A549 (cell line): ENCODE measurements around the gene FBF1. TPM values are rescaled to one million over a fixed set of nuclear protein-coding genes. Genes with fewer than 3 reads are reported as not detected.

Source experiments
- ATAC-seq, 2 experiments: fragments of 200-7000 bp in 1 of 2; fragments of >200 bp in 1 of 2; cut with Nextera tagmentation in 1 of 2; cut with Tn5 transposase in 1 of 2; 3 replicates each; pipeline versions ENCODE4 v1.8.0 to v1.9.1; 2018 to 2020; ENCODE audit warnings: mild to moderate bottlenecking in 1 of 2, moderate library complexity in 1 of 2
- CTCF ChIA-PET: fragments of 300-600 bp; sonication (Branson Sonifier 250); formaldehyde crosslinking; extraction: SDS; loops from one replicate; lab custom pipeline; 2021; ENCODE audit warnings: antibody characterized with exemption, inconsistent platforms; lab: Yijun Ruan, JAX
- POLR2A ChIA-PET: fragments of 350-600 bp; formaldehyde crosslinking; extraction: SDS; loops from one replicate; lab custom pipeline; 2021; ENCODE audit warnings: antibody characterized with exemption, inconsistent platforms; lab: Yijun Ruan, JAX
- DNase-seq, 2 experiments: peaks; one replicate each; pipeline versions ENCODE4 v3.0.0 to v3.0.0-alpha.2; 2011 to 2016; ENCODE audit warnings: low read depth in 1 of 2, low spot score in 1 of 2
- FAIRE-seq: peaks from 2 replicates; lab custom pipeline; 2011; peaks lifted over from hg19 to GRCh38; lab: Jason Lieb, UNC
- H3K27ac ChIP-seq, 2 experiments: fragments of >200 bp; sonication (Bioruptor Twin); formaldehyde crosslinking; 3 replicates each; pipeline ENCODE4 v1.5.1; 2016 to 2017
- H3K4me1 ChIP-seq: fragments of >200 bp; sonication (Bioruptor Twin); formaldehyde crosslinking; 3 replicates; pipeline ENCODE4 v1.6.1; 2016
- H3K4me2 ChIP-seq: fragments of >200 bp; sonication (Bioruptor Twin); formaldehyde crosslinking; 3 replicates; pipeline ENCODE4 v1.6.1; 2016
- H3K4me3 ChIP-seq: fragments of >200 bp; sonication (Bioruptor Twin); formaldehyde crosslinking; 3 replicates; pipeline ENCODE4 v1.5.1; 2016
- H3K9me3 ChIP-seq: fragments of >200 bp; sonication (Bioruptor Twin); formaldehyde crosslinking; 3 replicates; pipeline ENCODE4 v1.6.1; 2016
- BHLHE40 ChIP-seq: IDR thresholded peaks from 2 replicates; pipeline ENCODE4 v1.6.1; 2012; ENCODE audit warnings: low read depth, low read length, inconsistent platforms
- CBX8 ChIP-seq: fragments of 200-600 bp; sonication (generic); IDR thresholded peaks from 2 replicates; pipeline ENCODE4 v1.6.1; 2016
- CEBPB ChIP-seq, 2 experiments: fragments of >200 bp in 1 of 2; sonication (Bioruptor Twin) in 1 of 2; formaldehyde crosslinking in 1 of 2; IDR thresholded peaks; 2 replicates each; pipeline ENCODE4 v1.6.1; 2012 to 2016
- EP300 ChIP-seq, 2 experiments: fragments of >200 bp; sonication (Bioruptor Twin); formaldehyde crosslinking; IDR thresholded peaks; 2 replicates in 1 of 2; 3 replicates in 1 of 2; pipeline ENCODE4 v1.6.1; 2016 to 2017
- ESRRA ChIP-seq: fragments of 150-350 bp; IDR thresholded peaks from 2 replicates; pipeline ENCODE4 v1.6.1; 2014; ENCODE audit warnings: mild to moderate bottlenecking, low read length, borderline replicate concordance
- HDAC2 ChIP-seq: fragments of 200-600 bp; sonication (generic); IDR thresholded peaks from 2 replicates; pipeline ENCODE4 v1.6.1; 2016
- HOXB13 ChIP-seq: fragments of 250-450 bp; sonication (Bioruptor Pico); IDR thresholded peaks from 2 replicates; pipeline ENCODE4 v1.5.0; 2020; ENCODE audit warnings: low read depth, mild to moderate bottlenecking, moderate library complexity
- HOXB5 ChIP-seq: fragments of 250-450 bp; sonication (Bioruptor Pico); IDR thresholded peaks from 2 replicates; pipeline ENCODE4 v1.5.0; 2020; ENCODE audit warnings: mild to moderate bottlenecking, moderate library complexity
- JUN ChIP-seq, 2 experiments: fragments of >200 bp; sonication (Bioruptor Twin); formaldehyde crosslinking; IDR thresholded peaks; 2 replicates in 1 of 2; 3 replicates in 1 of 2; pipeline ENCODE4 v1.6.1; 2016 to 2017
- KDM1A ChIP-seq: fragments of 200-600 bp; sonication (generic); IDR thresholded peaks from 2 replicates; pipeline ENCODE4 v1.6.1; 2016; ENCODE audit warnings: low read depth, mild to moderate bottlenecking
- KDM5A ChIP-seq: fragments of 200-600 bp; sonication (generic); IDR thresholded peaks from 2 replicates; pipeline ENCODE4 v1.6.1; 2016; ENCODE audit warnings: antibody characterized with exemption, mild to moderate bottlenecking
- MAFK ChIP-seq: fragments of 450-650 bp; IDR thresholded peaks from 2 replicates; pipeline ENCODE4 v1.6.1; 2014; ENCODE audit not compliant: partially characterized antibody
- MAZ ChIP-seq: fragments of 150-350 bp; IDR thresholded peaks from 2 replicates; pipeline ENCODE4 v1.6.1; 2014; ENCODE audit warnings: antibody characterized with exemption, low read depth, low read length, borderline replicate concordance
- NFE2L2 ChIP-seq: fragments of 150-350 bp; conservative IDR thresholded peaks from 2 replicates; pipeline ENCODE4 v1.6.1; 2014; ENCODE audit warnings: low read length
- NR3C1 ChIP-seq: fragments of >200 bp; sonication (Bioruptor Twin); formaldehyde crosslinking; IDR thresholded peaks from 3 replicates; pipeline ENCODE4 v1.6.1; 2017
- POLR2A ChIP-seq: IDR thresholded peaks from 2 replicates; pipeline ENCODE4 v1.6.1; 2012; ENCODE audit warnings: mild to moderate bottlenecking, low read length
- POLR2AphosphoS2 ChIP-seq: conservative IDR thresholded peaks from 2 replicates; pipeline ENCODE4 v1.6.1; 2012; ENCODE audit warnings: low read length, improper control_type of control experiment, inconsistent platforms
- RAD21 ChIP-seq, 2 experiments: fragments of >200 bp in 1 of 2; sonication (Bioruptor Twin) in 1 of 2; formaldehyde crosslinking in 1 of 2; IDR thresholded peaks in 1 of 2; conservative IDR thresholded peaks in 1 of 2; 2 replicates in 1 of 2; 3 replicates in 1 of 2; pipeline ENCODE4 v1.6.1; 2012 to 2018; ENCODE audit warnings: inconsistent platforms in 1 of 2
- RCOR1 ChIP-seq: fragments of 150-350 bp; IDR thresholded peaks from 2 replicates; pipeline ENCODE4 v1.6.1; 2014; ENCODE audit warnings: antibody characterized with exemption, low read length, low read depth
- RFX5 ChIP-seq: fragments of 450-650 bp; IDR thresholded peaks from 2 replicates; pipeline ENCODE4 v1.7.1; 2014; ENCODE audit warnings: antibody characterized with exemption, mild to moderate bottlenecking, moderate library complexity
- RNF2 ChIP-seq: fragments of 200-600 bp; sonication (generic); IDR thresholded peaks from 2 replicates; pipeline ENCODE4 v1.6.1; 2016; ENCODE audit warnings: low read depth, mild to moderate bottlenecking, antibody characterized with exemption, moderate library complexity, borderline replicate concordance
- SMC3 ChIP-seq: fragments of >200 bp; sonication (Bioruptor Twin); formaldehyde crosslinking; IDR thresholded peaks from 3 replicates; pipeline ENCODE4 v1.6.1; 2018; ENCODE audit warnings: inconsistent platforms
- TFCP2L1 ChIP-seq: fragments of 250-450 bp; sonication (Bioruptor Pico); IDR thresholded peaks from 2 replicates; pipeline ENCODE4 v1.5.0; 2021; ENCODE audit warnings: mild to moderate bottlenecking
- TP53 ChIP-seq: fragments of 250-450 bp; sonication (Bioruptor Pico); IDR thresholded peaks from 2 replicates; pipeline ENCODE4 v1.5.0; 2021; ENCODE audit warnings: mild to moderate bottlenecking, moderate library complexity
- ZSCAN20 ChIP-seq: fragments of 250-450 bp; sonication (Bioruptor Pico); IDR thresholded peaks from 2 replicates; pipeline ENCODE4 v1.8.0; 2022; ENCODE audit warnings: mild to moderate bottlenecking, moderate library complexity
- WGBS: methylation state at CpG from one replicate; pipeline ENCODE4 v1.1.6; 2017; ENCODE audit errors: missing lambda C conversion rate; 5-methylcytosine and 5-hydroxymethylcytosine counted together
- polyA plus RNA-seq, 4 experiments: library from polyadenylated mRNA; depleted of rRNA in 3 of 4; stranded (reverse); fragments of >200 nt; fragmentation: RNase III in 1 of 4; extraction: RNeasy Plus Mini Kit Qiagen cat#74134 plus additional on column Dnase treatment in 1 of 4; gene quantifications; 2 replicates in 3 of 4; 3 replicates in 1 of 4; pipeline ENCODE4 v1.2.3, GENCODE V29; 2011 to 2017
- TF ChIP-seq, protein P1 (sequence below): fragments of >200 bp; sonication (Bioruptor Twin); formaldehyde crosslinking; IDR thresholded peaks from 2 replicates; pipeline ENCODE4 v1.6.1; 2016
- TF ChIP-seq, protein P2 (sequence below): IDR thresholded peaks from 2 replicates; pipeline ENCODE4 v1.6.1; 2012
- TF ChIP-seq, protein P3 (sequence below): fragments of 250-450 bp; sonication (Bioruptor Pico); IDR thresholded peaks from 2 replicates; pipeline ENCODE4 v1.5.0; 2020; ENCODE audit warnings: low read depth, mild to moderate bottlenecking, moderate library complexity
- TF ChIP-seq, protein P4 (sequence below): IDR thresholded peaks from 2 replicates; pipeline ENCODE4 v1.6.1; 2012
- TF ChIP-seq, protein P5 (sequence below): fragments of 450-650 bp; IDR thresholded peaks from 2 replicates; pipeline ENCODE4 v1.6.1; 2014; ENCODE audit warnings: antibody characterized with exemption
- TF ChIP-seq, protein P6 (sequence below): IDR thresholded peaks from 2 replicates; pipeline ENCODE4 v1.6.1; 2012; ENCODE audit warnings: low read depth, borderline replicate concordance

Gene FBF1
- polyA plus RNA-seq, 2 of the 4 experiments (the other 2 are of a cell fraction), result 8.5 to 17.8 TPM

DNA sequence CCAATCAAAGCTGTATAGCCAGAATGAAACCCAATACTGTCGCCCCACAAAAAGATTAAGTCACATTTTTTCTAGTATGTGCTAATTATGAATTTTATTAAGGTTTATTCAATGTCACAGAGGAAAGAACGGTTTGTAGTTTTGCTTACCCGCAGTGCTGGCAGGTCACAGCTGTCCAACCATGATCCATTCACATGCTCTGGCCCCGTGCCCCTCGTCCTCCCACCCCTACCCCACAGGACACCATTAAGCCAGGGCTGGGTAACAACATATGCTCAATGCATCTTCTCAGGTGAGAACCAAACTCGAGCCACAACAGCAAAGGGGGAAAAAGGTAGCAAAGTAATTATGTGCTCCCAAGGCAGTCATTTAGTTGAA, 589 bp upstream of the FBF1 start:
- Histone ChIP-seq H3K9me3 (no peaks in the 10 kb centered on the region), H3K4me1 (peaks cover 5% of the 10 kb centered on the region; the same call in 1 of the 3 replicates), H3K4me2 (peak overlapping the region; percentile 71), H3K4me3 (peak overlapping the region; percentile 19), H3K27ac (peak overlapping the region; percentile 39 to 94; a peak in 5 of 6 replicates)
- POLR2A ChIA-PET, result interaction anchor here (0.7 to 1.3 kb wide), 12 partner anchors 8 to 323 kb away, joined by 3 to 13 read pairs (median 4); partner anchors contain the start of genes ACOX1, TEN1, UBALD2 and WBP2
- 75% methylated on average over 6 of the region's 6 CpGs for WGBS
- CTCF ChIA-PET, result interaction anchor here (0.8 to 1.6 kb wide), 10 partner anchors 9 to 204 kb away, joined by 3 to 9 read pairs (median 4); partner anchors contain the start of genes ACOX1, CDK3, TEN1 and TRIM65
- DNase-seq (no peak), FAIRE-seq (no peak), ATAC-seq (peak in 1 of 2 experiments; percentile 2; a peak in 1 of 6 replicates)
- TF ChIP-seq ZSCAN20 (CRISPR knock-in tag) (no peak), POLR2A (no peak), MAFK (no peak), TFCP2L1 (no peak), HOXB13 (CRISPR knock-in tag) (no peak), SMC3 (no peak), KDM5A (no peak), NR3C1 (no peak), RAD21 (conservative IDR thresholded peaks at IDR 0.05 in 1 of 2, IDR thresholded peaks at IDR 0.05 in 1 of 2) (no peak), RCOR1 (no peak)
- TF ChIP-seq, protein P1, sequence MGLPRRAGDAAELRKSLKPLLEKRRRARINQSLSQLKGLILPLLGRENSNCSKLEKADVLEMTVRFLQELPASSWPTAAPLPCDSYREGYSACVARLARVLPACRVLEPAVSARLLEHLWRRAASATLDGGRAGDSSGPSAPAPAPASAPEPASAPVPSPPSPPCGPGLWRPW, result no peak
- TF ChIP-seq, protein P2, sequence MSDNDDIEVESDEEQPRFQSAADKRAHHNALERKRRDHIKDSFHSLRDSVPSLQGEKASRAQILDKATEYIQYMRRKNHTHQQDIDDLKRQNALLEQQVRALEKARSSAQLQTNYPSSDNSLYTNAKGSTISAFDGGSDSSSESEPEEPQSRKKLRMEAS, result no peak
- TF ChIP-seq, protein P3, sequence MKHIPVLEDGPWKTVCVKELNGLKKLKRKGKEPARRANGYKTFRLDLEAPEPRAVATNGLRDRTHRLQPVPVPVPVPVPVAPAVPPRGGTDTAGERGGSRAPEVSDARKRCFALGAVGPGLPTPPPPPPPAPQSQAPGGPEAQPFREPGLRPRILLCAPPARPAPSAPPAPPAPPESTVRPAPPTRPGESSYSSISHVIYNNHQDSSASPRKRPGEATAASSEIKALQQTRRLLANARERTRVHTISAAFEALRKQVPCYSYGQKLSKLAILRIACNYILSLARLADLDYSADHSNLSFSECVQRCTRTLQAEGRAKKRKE (CRISPR knock-in tag), result no peak

DNA sequence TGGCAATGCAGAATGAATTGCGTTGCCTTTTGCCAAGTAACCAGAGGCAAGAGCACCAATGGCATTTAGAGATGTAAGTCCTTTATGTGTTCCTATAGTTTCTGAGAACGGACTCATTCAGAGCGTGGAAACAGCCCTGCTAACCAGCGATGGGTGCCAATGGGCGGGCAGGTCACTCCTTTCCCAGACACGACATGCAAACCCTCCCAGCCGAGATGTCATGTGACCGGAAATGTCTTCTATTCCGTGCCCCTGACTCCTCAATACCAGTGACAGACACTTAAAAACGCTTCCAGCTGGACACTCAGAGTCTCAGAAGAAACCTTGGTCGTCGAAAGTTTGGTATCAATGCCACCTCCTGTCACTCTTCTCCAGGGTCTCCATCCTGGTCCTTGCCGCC, 3.2 kb downstream of the FBF1 start:
- TF ChIP-seq HOXB13 (CRISPR knock-in tag), result no peak
- TF ChIP-seq NFE2L2, result no peak
- TF ChIP-seq EP300 (IDR thresholded peaks at IDR 0.05), result no peak
- TF ChIP-seq KDM1A, result no peak
- TF ChIP-seq CEBPB (IDR thresholded peaks at IDR 0.05), result no peak
- TF ChIP-seq, protein P4, sequence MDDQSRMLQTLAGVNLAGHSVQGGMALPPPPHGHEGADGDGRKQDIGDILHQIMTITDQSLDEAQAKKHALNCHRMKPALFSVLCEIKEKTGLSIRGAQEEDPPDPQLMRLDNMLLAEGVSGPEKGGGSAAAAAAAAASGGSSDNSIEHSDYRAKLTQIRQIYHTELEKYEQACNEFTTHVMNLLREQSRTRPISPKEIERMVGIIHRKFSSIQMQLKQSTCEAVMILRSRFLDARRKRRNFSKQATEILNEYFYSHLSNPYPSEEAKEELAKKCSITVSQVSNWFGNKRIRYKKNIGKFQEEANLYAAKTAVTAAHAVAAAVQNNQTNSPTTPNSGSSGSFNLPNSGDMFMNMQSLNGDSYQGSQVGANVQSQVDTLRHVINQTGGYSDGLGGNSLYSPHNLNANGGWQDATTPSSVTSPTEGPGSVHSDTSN, result no peak
- TF ChIP-seq, protein P5, sequence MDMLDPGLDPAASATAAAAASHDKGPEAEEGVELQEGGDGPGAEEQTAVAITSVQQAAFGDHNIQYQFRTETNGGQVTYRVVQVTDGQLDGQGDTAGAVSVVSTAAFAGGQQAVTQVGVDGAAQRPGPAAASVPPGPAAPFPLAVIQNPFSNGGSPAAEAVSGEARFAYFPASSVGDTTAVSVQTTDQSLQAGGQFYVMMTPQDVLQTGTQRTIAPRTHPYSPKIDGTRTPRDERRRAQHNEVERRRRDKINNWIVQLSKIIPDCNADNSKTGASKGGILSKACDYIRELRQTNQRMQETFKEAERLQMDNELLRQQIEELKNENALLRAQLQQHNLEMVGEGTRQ, result no peak
- no peak for TF ChIP-seq ESRRA
- no peak for TF ChIP-seq MAZ
- no peak overlapping the region for H3K4me2 ChIP-seq
- POLR2A ChIA-PET, result interaction anchor here (1.2 kb wide), 1 partner anchor 8 kb away, joined by 3 read pairs; no protein-coding TSS in a partner anchor
- DNase-seq (no peak), FAIRE-seq (no peak), ATAC-seq (no peak)
- H3K27ac ChIP-seq, result no peak overlapping the region
- peaks cover 5% of the 10 kb centered on the region; the same call in 1 of the 3 replicates for H3K4me1 ChIP-seq
- WGBS, result 86% methylated on average over 13 of the region's 13 CpGs
- no peaks in the 10 kb centered on the region for H3K9me3 ChIP-seq
- no peak overlapping the region for H3K4me3 ChIP-seq
- CTCF ChIA-PET, result interaction anchor here (1.0 kb wide), 1 partner anchor 8 kb away, joined by 4 read pairs; no protein-coding TSS in a partner anchor

DNA sequence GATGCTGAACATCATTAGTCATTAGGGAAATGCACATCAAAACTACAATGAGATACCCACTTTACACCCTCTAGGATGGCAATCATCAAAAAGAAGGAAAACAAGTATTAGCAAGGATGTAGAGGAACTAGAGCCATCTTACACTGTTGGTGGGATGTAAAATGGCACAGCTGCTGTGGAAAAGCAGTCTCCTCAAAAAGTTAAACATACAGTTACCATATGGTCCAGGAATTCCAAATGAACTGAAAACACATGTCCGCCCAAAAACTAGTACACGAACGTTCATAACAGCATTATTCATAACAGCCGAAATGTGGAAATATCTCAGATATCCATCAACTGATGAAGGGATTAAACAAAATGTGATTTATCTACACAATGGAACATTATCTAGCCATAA, 7.0 kb downstream of the FBF1 start:
- no peak for ATAC-seq
- no peak overlapping the region for H3K27ac ChIP-seq
- H3K4me1 ChIP-seq, result no peaks in the 10 kb centered on the region
- no peak overlapping the region for H3K4me3 ChIP-seq
- H3K4me2 ChIP-seq, result no peak overlapping the region
- no peak for DNase-seq
- no peaks in the 10 kb centered on the region for H3K9me3 ChIP-seq
- CTCF ChIA-PET, result interaction anchor here (0.6 to 3.6 kb wide), 5 partner anchors 13 to 80 kb away, joined by 3 to 13 read pairs (median 5); partner anchors contain the start of gene MRPL38
- POLR2A ChIA-PET, result no interaction called here
- no peak for FAIRE-seq
- WGBS, result 87% methylated on average over 4 of the region's 4 CpGs
- TF ChIP-seq HOXB5 (no peak), ZSCAN20 (CRISPR knock-in tag) (no peak), RAD21 (conservative IDR thresholded peaks at IDR 0.05 in 1 of 2, IDR thresholded peaks at IDR 0.05 in 1 of 2) (no peak), JUN (IDR thresholded peaks at IDR 0.05) (no peak), HDAC2 (no peak), TP53 (CRISPR knock-in tag) (no peak), RNF2 (no peak), CBX8 (no peak), POLR2AphosphoS2 (no peak), RFX5 (no peak), BHLHE40 (no peak), MAFK (no peak), ESRRA (no peak)
- TF ChIP-seq, protein P2, result no peak
- TF ChIP-seq, protein P4, result no peak
- TF ChIP-seq, protein P6, sequence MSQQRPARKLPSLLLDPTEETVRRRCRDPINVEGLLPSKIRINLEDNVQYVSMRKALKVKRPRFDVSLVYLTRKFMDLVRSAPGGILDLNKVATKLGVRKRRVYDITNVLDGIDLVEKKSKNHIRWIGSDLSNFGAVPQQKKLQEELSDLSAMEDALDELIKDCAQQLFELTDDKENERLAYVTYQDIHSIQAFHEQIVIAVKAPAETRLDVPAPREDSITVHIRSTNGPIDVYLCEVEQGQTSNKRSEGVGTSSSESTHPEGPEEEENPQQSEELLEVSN, result no peak
